ENCODE data around the gene NCAPD3. TPM values are rescaled to one million over a fixed set of nuclear protein-coding genes. Genes with fewer than 3 reads are reported as not detected.
A peak's percentile ranks its signal among the peaks of the same experiment; 100 is the strongest.

Gene NCAPD3
- total and polyA plus RNA-seq, 2 of the 13 experiments (the other 11 are each of a cell fraction or from before 2014, with no cell fraction given), result 20.7 to 25.6 TPM

DNA sequence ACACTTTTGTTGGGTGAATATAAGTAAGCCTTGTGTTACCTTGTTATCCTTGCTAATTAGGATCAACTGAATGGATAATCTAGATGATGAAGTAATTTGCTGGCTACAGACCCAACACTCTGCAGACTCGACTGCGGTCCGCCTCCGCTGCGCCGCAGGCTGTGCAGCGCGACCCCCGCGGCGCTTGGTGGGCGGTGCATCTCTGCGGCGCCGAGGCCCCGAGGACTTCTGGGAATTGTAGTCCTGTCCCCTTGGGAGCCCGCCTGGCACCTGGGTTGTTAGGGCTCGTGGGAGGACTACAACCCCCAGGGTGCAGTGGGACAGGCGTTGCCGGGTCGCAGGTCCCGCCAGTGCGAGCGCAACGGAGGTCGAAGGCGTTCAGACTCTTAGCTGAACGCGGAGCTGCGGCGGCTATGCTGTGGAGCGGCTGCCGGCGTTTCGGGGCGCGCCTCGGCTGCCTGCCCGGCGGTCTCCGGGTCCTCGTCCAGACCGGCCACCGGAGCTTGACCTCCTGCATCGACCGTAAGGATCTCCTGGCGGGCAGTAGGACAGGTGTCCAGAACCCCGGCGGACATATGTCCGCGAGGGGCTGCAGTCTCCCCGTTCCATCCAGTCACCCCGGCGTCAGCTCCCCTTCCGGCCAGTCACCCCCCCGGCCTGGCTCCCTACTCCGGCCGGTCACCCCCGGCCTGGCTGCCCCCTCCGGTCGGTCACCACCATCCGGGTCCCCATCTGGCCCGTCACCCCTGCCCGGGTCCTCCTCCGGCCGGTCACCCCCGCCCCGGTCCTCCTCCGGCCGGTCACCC is 29.6 kb upstream of the NCAPD3 start, which contains the start of the genes ACAD8 and THYN1 (continued):
- no peak; the same call in 1 of the 2 replicates for TF ChIP-seq MIER2 (CRISPR knock-in tag; IDR thresholded peaks at IDR 0.05)
- TF ChIP-seq PHF21A (CRISPR knock-in tag; IDR thresholded peaks at IDR 0.05), result no peak
- TF ChIP-seq SMC3 (IDR thresholded peaks at IDR 0.05; ENCODE audit: low read length), result no peak
- no peak; the same call in 1 of the 2 replicates for TF ChIP-seq NCOA1 (CRISPR knock-in tag; IDR thresholded peaks at IDR 0.05)
- peak; percentile 54; the same call in 1 of the 2 replicates for TF ChIP-seq ZNF350 (CRISPR knock-in tag; IDR thresholded peaks at IDR 0.05; ENCODE audit: borderline replicate concordance, low read depth)
- TF ChIP-seq RBFOX2 (IDR thresholded peaks at IDR 0.05; ENCODE audit: low read depth, low read length), result peak; percentile 80
- TF ChIP-seq, protein P1, sequence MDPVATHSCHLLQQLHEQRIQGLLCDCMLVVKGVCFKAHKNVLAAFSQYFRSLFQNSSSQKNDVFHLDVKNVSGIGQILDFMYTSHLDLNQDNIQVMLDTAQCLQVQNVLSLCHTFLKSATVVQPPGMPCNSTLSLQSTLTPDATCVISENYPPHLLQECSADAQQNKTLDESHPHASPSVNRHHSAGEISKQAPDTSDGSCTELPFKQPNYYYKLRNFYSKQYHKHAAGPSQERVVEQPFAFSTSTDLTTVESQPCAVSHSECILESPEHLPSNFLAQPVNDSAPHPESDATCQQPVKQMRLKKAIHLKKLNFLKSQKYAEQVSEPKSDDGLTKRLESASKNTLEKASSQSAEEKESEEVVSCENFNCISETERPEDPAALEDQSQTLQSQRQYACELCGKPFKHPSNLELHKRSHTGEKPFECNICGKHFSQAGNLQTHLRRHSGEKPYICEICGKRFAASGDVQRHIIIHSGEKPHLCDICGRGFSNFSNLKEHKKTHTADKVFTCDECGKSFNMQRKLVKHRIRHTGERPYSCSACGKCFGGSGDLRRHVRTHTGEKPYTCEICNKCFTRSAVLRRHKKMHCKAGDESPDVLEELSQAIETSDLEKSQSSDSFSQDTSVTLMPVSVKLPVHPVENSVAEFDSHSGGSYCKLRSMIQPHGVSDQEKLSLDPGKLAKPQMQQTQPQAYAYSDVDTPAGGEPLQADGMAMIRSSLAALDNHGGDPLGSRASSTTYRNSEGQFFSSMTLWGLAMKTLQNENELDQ (CRISPR knock-in tag; IDR thresholded peaks at IDR 0.05; ENCODE audit: borderline replicate concordance), result no peak
- TF ChIP-seq, protein P2, sequence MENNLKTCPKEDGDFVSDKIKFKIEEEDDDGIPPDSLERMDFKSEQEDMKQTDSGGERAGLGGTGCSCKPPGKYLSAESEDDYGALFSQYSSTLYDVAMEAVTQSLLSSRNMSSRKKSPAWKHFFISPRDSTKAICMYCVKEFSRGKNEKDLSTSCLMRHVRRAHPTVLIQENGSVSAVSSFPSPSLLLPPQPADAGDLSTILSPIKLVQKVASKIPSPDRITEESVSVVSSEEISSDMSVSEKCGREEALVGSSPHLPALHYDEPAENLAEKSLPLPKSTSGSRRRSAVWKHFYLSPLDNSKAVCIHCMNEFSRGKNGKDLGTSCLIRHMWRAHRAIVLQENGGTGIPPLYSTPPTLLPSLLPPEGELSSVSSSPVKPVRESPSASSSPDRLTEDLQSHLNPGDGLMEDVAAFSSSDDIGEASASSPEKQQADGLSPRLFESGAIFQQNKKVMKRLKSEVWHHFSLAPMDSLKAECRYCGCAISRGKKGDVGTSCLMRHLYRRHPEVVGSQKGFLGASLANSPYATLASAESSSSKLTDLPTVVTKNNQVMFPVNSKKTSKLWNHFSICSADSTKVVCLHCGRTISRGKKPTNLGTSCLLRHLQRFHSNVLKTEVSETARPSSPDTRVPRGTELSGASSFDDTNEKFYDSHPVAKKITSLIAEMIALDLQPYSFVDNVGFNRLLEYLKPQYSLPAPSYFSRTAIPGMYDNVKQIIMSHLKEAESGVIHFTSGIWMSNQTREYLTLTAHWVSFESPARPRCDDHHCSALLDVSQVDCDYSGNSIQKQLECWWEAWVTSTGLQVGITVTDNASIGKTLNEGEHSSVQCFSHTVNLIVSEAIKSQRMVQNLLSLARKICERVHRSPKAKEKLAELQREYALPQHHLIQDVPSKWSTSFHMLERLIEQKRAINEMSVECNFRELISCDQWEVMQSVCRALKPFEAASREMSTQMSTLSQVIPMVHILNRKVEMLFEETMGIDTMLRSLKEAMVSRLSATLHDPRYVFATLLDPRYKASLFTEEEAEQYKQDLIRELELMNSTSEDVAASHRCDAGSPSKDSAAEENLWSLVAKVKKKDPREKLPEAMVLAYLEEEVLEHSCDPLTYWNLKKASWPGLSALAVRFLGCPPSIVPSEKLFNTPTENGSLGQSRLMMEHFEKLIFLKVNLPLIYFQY (CRISPR knock-in tag; IDR thresholded peaks at IDR 0.05; ENCODE audit: borderline replicate concordance), result no peak
- TF ChIP-seq ZNF17 (CRISPR knock-in tag; IDR thresholded peaks at IDR 0.05), result no peak
- no peak for TF ChIP-seq PCBP2 (optimal IDR thresholded peaks at IDR 0.05; ENCODE audit: low read depth, low read length, poor library complexity, severe bottlenecking)
- no peak for TF ChIP-seq ZNF24 (IDR thresholded peaks at IDR 0.05)
- TF ChIP-seq ZNF749 (CRISPR knock-in tag; IDR thresholded peaks at IDR 0.05; ENCODE audit: borderline replicate concordance), result no peak
- TF ChIP-seq, protein P3, sequence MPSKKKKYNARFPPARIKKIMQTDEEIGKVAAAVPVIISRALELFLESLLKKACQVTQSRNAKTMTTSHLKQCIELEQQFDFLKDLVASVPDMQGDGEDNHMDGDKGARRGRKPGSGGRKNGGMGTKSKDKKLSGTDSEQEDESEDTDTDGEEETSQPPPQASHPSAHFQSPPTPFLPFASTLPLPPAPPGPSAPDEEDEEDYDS (CRISPR knock-in tag; IDR thresholded peaks at IDR 0.05), result peak; percentile 68; the same call in 1 of the 2 replicates
- TF ChIP-seq ZNF709 (CRISPR knock-in tag; IDR thresholded peaks at IDR 0.05), result no peak
- TF ChIP-seq, protein P4, sequence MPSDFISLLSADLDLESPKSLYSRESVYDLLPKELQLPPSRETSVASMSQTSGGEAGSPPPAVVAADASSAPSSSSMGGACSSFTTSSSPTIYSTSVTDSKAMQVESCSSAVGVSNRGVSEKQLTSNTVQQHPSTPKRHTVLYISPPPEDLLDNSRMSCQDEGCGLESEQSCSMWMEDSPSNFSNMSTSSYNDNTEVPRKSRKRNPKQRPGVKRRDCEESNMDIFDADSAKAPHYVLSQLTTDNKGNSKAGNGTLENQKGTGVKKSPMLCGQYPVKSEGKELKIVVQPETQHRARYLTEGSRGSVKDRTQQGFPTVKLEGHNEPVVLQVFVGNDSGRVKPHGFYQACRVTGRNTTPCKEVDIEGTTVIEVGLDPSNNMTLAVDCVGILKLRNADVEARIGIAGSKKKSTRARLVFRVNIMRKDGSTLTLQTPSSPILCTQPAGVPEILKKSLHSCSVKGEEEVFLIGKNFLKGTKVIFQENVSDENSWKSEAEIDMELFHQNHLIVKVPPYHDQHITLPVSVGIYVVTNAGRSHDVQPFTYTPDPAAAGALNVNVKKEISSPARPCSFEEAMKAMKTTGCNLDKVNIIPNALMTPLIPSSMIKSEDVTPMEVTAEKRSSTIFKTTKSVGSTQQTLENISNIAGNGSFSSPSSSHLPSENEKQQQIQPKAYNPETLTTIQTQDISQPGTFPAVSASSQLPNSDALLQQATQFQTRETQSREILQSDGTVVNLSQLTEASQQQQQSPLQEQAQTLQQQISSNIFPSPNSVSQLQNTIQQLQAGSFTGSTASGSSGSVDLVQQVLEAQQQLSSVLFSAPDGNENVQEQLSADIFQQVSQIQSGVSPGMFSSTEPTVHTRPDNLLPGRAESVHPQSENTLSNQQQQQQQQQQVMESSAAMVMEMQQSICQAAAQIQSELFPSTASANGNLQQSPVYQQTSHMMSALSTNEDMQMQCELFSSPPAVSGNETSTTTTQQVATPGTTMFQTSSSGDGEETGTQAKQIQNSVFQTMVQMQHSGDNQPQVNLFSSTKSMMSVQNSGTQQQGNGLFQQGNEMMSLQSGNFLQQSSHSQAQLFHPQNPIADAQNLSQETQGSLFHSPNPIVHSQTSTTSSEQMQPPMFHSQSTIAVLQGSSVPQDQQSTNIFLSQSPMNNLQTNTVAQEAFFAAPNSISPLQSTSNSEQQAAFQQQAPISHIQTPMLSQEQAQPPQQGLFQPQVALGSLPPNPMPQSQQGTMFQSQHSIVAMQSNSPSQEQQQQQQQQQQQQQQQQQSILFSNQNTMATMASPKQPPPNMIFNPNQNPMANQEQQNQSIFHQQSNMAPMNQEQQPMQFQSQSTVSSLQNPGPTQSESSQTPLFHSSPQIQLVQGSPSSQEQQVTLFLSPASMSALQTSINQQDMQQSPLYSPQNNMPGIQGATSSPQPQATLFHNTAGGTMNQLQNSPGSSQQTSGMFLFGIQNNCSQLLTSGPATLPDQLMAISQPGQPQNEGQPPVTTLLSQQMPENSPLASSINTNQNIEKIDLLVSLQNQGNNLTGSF (CRISPR knock-in tag; IDR thresholded peaks at IDR 0.05), result no peak
